BJ (cell line): ENCODE data around the gene RGS19. TPM values are rescaled to one million over a fixed set of nuclear protein-coding genes. Genes with fewer than 3 reads are reported as not detected.

Source experiments
- CTCF ChIA-PET: fragments of 350-600 bp; formaldehyde crosslinking; extraction: SDS; loops from one replicate; lab custom pipeline; 2021; ENCODE audit warnings: antibody characterized with exemption, inconsistent platforms; lab: Yijun Ruan, JAX
- POLR2A ChIA-PET: fragments of 300-600 bp; sonication (Branson Sonifier 250); formaldehyde crosslinking; extraction: SDS; loops from one replicate; lab custom pipeline; 2021; ENCODE audit warnings: antibody characterized with exemption; lab: Charles Lee
- DNase-seq: peaks from one replicate; pipeline ENCODE4 v3.0.0-alpha.2; 2011; ENCODE audit warnings: low read depth
- H3K27me3 ChIP-seq: 2 replicates; pipeline ENCODE4 v1.6.0; 2011; ENCODE audit warnings: low read length; ENCODE audit not compliant: control insufficient read depth, insufficient read depth
- H3K36me3 ChIP-seq: 2 replicates; pipeline ENCODE4 v1.5.1; 2011; ENCODE audit warnings: low read length; ENCODE audit not compliant: control insufficient read depth, insufficient read depth
- H3K4me3 ChIP-seq: 2 replicates; pipeline ENCODE4 v1.5.1; 2011; ENCODE audit warnings: low read depth, mild to moderate bottlenecking, control low read depth, low read length
- CTCF ChIP-seq: IDR thresholded peaks from 2 replicates; pipeline ENCODE4 v1.5.1; 2011; ENCODE audit warnings: low read depth, mild to moderate bottlenecking, control low read depth, inconsistent platforms, low read length, moderate library complexity; ENCODE audit not compliant: insufficient read depth
- polyA plus RNA-seq: library from polyadenylated mRNA; depleted of rRNA; stranded (reverse); fragments of >200 nt; gene quantifications from 2 replicates; pipeline ENCODE4 v1.2.3, GENCODE V29; 2011

The RGS19 gene
- polyA plus RNA-seq, 1 experiment: 14.5 TPM

- Histone ChIP-seq H3K36me3 (no peaks in the 10 kb centered on the region), H3K4me3 (no peak overlapping the region), H3K27me3 (peaks cover 3% of the 10 kb centered on the region; the same call in 1 of the 2 replicates)
- no peak for TF ChIP-seq CTCF
- ChIA-PET CTCF (interaction anchor here (1.0 to 4.2 kb wide), 4 partner anchors 10 to 137 kb away, joined by 3 to 20 read pairs (median 4); partner anchors contain the start of gene PRPF6), POLR2A (no interaction called here)
- no peak for DNase-seq
Measured at GRCh38 chr20:64110411-64111068, 31.2 kb upstream of the RGS19 start.

DNA sequence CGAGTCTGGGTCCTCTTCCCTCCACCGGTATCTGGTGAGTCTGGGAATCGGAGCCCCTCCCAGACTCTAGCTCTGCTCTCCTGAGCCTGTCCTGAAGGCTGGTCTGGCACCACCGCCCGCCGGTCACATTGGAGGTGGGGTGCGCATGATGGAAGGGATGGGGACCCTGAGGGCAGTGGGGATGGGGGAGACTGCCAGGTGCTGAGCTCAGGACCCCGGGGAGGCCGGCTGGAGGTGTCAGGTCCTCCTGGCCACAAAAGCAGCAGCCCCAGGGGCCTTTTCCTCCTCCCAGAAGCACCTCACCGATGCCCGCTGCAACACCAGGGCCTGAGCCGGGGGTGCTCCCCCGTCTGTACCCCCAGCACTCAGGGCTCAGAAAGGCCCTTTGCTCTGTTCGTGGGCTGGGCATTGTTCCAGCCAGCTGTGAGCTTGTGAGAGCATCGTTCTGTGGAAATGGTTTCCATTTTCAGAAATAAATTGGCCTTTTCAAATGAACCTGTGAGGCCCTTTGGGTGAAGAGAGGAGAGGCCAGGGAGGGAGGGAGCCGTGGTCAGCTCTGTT is 30.6 kb upstream of the RGS19 start:
- Histone ChIP-seq H3K4me3 (no peak overlapping the region), H3K36me3 (no peaks in the 10 kb centered on the region), H3K27me3 (peaks cover 3% of the 10 kb centered on the region; the same call in 1 of the 2 replicates)
- CTCF ChIA-PET: interaction anchor here (1.1 to 4.2 kb wide), 3 partner anchors 10 to 129 kb away, joined by 3 to 20 read pairs (median 5); partner anchors contain the start of gene PRPF6
- TF ChIP-seq CTCF: no peak
- DNase-seq: no peak
- POLR2A ChIA-PET: no interaction called here

DNA sequence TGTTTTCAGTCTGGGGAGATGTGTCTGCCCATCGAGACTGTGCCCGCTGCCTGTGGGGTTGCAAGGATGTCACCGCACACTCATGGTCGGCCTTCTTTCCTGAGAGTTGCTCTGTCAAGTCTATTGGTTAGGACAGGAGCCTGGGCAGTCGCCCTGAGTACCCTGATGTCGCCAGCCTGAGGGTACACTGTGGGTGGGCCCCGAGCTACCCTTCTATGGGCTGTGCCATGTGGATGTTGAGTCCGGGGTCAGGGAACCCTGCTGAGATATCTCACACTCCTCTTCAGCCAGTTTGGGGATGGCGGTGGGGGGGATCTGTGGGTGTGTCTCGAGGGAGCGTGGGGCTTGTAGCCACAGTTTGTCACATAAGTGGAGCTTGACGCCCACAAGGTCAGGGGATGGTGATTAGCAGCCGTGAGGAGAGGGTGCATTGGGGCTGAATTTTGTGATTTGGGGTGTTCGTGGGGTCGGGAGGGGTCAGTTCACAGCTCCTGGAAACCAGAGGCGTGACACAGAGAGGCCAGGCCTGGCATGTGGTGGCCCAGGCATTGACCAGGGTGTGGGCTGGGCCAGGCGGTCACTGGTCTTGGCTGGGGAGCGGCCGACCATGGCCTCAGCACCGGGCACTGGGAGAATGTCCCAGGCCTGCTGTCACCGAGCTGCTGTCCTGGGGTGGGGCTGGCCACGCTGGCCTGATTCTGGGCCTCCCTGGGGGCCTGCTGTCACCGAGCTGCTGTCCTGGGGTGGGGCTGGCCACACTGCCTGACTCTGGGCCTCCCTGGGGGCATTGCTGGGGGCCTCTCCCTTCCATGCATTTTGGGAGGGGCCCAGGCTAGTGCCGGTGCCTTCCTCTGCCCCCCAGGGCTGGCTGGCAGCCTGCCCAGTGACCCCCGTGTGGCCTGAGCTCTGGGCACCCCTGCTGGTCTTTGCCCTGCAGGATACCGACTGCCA is 29.7 kb upstream of the RGS19 start:
- ChIA-PET POLR2A (no interaction called here), CTCF (interaction anchor here (1.6 to 4.2 kb wide), 2 partner anchors 9 to 11 kb away, joined by 3 to 20 read pairs; no protein-coding TSS in a partner anchor)
- no peak for TF ChIP-seq CTCF
- Histone ChIP-seq H3K4me3 (no peak overlapping the region), H3K36me3 (no peaks in the 10 kb centered on the region), H3K27me3 (peaks cover 3% of the 10 kb centered on the region; the same call in 1 of the 2 replicates)
- DNase-seq: no peak

GRCh38 chr20:64107736-64108457 is 28.6 kb upstream of the RGS19 start:
- no peak for TF ChIP-seq CTCF
- no peak for DNase-seq
- H3K36me3 ChIP-seq: no peaks in the 10 kb centered on the region
- peaks cover 6% of the 10 kb centered on the region for H3K27me3 ChIP-seq
- POLR2A ChIA-PET: no interaction called here
- CTCF ChIA-PET: interaction anchor here (4.2 kb wide), 1 partner anchor 12 kb away, joined by 20 read pairs; no protein-coding TSS in a partner anchor
- no peak overlapping the region for H3K4me3 ChIP-seq
